Measurements from ENCODE around the gene LENEP.

The LENEP gene

DNA sequence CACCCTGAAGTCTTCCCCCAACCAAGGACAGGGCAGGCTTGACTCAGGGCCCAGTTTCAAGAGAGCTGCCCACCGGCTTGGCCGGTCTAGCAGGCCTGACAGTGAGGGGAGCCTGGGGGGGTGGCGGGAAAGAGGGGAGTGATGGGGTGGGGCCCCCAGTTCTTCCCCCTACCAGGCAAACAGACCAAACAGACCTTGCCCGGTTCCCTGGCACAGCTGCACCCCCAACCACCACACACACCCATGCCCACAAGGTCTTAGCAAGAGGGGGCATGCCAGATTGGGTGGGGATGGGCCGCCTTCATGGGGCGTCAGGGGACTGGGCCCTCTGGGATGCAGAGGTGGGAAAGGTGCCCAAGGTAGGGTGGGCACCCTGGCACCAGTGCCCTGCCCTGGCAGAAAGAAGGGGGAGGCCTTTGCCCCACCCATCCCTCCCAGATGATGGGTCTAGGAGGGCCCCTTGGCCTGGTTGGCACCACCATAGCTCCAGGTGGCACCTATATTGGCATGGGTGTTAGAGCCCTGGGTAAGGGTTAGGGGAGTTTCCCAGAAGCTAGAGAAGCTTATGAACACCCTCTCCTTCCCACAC is 18.1 kb downstream of the LENEP start:
- DNase-seq (ENCODE audit: insufficient read length, low spot score) (no peak), FAIRE-seq (no peak)
- TF ChIP-seq POLR2A (IDR thresholded peaks at IDR 0.05; ENCODE audit: low read depth, low read length) = no peak

DNA sequence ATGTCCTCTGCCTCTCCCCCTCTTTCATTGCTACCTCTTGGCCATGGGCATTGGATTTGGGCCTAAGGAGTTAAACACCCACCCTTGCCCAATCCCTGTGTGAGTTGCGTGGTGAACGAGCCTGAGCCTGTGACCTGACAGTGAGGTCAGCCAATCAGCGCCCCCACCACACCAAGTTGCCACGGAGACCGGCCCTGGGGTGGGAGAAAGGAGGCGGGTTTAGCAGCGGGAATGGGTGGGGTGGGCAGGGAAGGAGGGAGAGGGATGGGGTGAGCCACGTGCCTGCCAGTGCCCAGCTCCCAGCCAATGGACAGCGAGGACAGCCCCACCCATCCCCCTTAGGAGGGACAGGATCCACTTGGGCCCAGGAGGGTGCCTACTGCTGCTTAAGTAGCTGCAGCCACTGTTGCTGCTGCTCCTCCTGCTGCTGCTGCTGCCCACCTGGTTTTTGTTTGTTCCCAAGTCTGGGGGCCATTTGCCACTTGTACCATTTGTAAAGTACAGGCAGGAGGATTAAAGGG is 18.7 kb downstream of the LENEP start:
- TF ChIP-seq POLR2A (IDR thresholded peaks at IDR 0.05; ENCODE audit: low read depth, low read length) = no peak
- FAIRE-seq (peak; percentile 79), DNase-seq (ENCODE audit: insufficient read length, low spot score) (peak; percentile 83)

DNA sequence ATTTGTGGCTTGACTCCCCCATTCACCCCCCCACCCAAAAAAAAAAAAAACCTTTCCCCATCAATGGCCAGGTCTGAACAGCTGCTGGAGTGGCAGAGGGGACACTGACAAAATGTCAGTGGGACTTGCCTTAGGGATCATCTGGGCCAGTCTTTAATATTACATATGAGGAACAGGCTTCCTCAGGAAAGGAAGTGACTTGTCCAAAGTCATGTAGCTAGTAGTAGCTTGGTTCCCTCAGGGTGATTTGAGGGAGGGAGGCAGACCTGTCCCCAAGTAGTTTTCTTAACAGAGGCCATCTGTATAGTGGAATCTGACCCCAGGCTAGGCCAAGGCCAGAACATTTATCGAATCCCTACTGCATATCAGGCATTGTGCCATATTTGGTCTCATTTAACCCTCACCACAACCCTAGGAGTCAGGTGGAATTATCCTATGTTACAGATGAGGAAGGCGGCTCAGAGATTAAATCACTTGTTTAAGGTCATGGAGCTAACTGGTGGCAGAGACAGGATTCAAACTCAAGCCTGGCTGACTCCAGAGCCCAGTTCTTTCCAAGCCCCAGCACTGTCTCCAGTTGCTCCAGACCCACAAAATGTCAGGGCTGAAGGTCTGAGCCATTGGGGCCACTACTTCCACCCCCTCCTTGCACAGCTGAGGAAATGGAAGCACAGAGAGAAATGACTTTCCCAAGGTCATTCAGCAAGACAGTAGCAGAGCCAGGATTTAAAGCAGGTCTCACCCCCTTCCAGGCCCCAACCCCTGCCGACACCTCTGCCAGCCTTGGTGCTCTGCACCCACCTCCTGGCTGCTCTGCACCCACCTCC is 19.6 kb downstream of the LENEP start:
- no peak for TF ChIP-seq POLR2A (IDR thresholded peaks at IDR 0.05; ENCODE audit: low read depth, low read length)
- DNase-seq (ENCODE audit: insufficient read length, low spot score) (no peak), FAIRE-seq (no peak)

DNA sequence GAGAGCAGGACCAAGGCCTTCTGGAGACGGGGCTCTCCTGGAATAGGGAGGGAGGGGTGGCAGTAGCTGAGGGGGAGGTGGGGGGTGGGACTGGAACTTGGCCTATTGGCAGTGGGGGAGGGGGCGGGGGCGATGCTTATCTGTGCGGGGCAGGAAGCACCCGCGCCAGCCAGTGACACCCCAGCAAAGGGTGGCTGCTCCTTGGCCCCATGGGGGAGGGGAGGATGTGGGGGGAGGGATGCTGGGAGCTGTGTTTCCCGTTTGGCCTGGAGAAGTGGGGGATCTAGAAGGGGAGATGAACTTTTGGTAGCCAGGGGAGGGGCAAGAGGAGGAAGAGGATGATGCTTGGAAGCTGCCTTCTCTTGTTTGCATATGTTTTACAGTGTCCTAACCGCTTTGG is 20.2 kb downstream of the LENEP start:
- no peak for DNase-seq (ENCODE audit: insufficient read length, low spot score)
- FAIRE-seq = no peak
- TF ChIP-seq POLR2A (IDR thresholded peaks at IDR 0.05; ENCODE audit: low read depth, low read length) = no peak

DNA sequence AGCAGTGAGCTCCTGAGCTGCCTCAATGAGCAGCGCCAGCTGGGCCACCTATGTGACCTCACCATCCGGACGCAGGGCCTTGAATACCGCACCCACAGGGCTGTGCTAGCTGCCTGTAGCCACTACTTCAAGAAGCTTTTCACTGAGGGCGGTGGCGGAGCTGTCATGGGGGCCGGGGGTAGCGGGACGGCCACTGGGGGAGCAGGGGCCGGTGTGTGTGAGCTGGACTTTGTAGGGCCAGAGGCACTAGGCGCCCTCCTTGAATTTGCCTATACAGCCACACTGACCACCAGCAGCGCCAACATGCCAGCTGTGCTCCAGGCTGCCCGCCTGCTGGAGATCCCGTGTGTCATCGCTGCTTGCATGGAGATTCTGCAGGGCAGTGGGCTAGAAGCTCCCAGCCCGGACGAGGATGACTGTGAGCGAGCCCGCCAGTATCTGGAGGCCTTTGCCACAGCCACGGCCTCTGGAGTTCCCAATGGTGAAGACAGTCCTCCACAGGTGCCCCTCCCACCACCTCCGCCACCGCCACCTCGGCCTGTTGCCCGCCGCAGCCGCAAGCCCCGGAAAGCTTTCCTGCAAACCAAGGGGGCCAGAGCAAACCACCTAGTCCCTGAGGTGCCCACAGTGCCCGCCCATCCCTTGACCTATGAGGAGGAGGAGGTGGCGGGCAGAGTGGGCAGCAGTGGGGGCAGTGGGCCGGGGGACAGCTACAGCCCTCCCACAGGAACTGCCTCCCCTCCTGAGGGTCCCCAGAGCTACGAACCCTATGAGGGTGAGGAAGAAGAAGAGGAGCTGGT is 21.5 kb downstream of the LENEP start:
- no peak for FAIRE-seq
- no peak for DNase-seq (ENCODE audit: insufficient read length, low spot score)
- TF ChIP-seq POLR2A (IDR thresholded peaks at IDR 0.05; ENCODE audit: low read depth, low read length) = no peak

DNA sequence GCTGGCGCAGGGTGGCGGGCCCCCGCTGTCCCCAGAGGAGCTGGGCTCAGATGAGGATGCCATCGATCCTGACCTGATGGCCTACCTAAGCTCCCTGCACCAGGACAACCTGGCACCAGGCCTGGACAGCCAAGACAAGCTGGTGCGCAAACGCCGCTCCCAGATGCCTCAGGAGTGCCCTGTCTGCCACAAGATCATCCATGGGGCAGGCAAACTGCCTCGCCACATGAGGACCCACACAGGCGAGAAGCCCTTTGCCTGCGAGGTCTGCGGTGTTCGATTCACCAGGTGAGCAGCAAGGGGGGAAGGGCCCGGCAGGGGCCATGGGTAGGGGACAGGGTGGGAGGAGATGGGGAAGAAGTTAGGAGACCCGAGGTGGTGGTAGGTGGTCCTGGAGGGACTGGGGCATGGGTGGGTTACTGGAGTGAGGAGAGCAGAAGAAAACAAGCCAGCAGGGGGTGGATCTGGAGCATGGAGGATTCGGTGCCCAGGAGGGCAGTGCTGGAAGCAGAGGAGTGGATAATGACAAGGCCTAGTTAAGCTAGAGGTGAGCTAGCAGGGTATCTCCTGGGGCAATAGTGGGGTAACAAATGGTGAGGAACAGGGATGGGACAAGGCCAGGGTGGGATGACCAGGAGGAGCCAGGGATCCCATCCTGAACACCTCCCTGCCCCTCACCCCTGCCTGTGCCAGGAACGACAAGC is 22.3 kb downstream of the LENEP start:
- DNase-seq (ENCODE audit: insufficient read length, low spot score) (no peak), FAIRE-seq (no peak)
- no peak for TF ChIP-seq POLR2A (IDR thresholded peaks at IDR 0.05; ENCODE audit: low read depth, low read length)

DNA sequence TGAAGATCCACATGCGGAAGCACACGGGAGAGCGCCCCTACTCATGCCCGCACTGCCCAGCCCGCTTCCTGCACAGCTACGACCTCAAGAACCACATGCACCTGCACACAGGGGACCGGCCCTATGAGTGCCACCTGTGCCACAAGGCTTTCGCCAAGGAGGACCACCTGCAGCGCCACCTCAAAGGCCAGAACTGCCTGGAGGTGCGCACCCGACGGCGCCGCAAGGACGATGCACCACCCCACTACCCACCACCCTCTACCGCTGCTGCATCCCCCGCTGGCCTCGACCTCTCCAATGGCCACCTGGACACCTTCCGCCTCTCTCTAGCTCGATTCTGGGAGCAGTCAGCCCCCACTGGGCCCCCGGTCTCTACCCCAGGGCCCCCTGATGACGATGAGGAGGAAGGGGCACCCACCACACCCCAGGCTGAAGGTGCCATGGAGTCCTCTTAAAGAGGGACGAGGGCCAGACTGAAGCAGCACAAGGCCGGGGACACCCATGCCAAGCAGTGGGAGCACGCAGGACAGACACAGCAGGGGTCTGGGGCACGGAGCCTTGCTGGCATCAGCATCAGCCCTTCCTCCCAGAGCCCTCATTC is 22.9 kb downstream of the LENEP start:
- no peak for FAIRE-seq
- TF ChIP-seq POLR2A (IDR thresholded peaks at IDR 0.05; ENCODE audit: low read depth, low read length) = no peak
- DNase-seq (ENCODE audit: insufficient read length, low spot score) = no peak

DNA sequence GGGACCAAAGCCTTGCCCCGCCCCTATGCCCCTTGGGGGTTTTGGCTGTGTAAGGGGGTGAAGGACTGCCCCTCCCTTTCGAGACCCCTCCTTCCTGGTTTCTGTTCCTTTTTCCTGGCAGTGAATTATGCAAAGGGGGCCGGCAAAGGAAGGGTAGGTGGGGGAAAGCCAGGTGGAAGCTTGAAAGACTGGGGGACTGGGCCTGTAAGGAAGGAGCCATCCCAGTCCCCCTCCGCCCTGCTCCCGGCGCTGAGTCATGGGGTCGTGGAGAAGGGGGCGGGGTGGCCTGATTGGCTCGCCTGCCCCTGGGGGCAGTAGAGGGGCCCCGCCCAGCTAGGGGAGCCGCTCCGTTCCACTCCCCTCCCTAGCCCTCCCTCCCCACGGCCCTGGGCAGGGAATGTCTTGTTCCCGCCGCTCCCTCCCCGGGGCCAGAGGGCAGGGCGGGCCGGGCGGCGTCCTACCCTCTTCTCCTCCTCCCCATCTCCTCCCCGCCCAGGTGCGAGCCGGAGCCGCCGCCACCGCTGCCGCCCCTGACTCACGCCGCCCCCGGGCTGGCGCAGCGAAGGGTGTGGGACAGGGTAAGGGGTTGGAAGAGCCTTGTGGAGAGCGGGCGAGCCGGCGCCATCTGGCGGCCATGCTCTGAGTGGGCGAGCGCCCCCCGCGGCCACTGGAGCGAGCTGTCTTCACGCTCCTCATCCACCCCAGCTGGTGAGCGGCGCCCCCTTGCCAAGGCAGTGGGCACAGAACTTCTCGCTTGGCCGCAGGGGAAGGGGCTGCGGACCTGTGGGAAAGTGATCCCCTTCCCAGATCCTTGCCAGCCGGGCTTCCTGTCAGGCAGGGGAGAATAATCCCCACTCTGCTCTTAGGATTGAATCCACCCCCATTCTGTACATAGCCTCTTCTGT is 23.9 kb downstream of the LENEP start:
- FAIRE-seq (no peak), DNase-seq (ENCODE audit: insufficient read length, low spot score) (peak; percentile 90)
- TF ChIP-seq POLR2A (IDR thresholded peaks at IDR 0.05; ENCODE audit: low read depth, low read length) = no peak

DNA sequence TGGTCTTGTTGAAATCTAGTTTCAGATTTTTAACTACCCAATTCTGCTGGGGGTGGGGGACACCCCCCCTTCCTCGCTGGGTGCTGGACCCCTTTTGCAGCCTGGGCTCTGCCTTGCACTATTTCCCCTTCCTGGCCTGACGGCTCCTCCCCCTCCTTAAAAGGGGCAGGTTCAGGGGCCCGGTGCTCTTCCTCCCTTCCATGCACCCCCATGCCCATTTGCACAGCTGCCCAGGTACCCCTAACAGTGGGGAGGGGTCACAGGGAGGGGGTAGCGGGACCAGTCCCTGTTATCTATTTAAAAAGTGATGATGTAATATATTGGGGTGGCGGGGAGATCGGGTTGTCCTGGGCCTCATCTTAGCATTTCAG is 24.5 kb downstream of the LENEP start:
- no peak for DNase-seq (ENCODE audit: insufficient read length, low spot score)
- TF ChIP-seq POLR2A (IDR thresholded peaks at IDR 0.05; ENCODE audit: low read depth, low read length) = no peak
- no peak for FAIRE-seq

DNA sequence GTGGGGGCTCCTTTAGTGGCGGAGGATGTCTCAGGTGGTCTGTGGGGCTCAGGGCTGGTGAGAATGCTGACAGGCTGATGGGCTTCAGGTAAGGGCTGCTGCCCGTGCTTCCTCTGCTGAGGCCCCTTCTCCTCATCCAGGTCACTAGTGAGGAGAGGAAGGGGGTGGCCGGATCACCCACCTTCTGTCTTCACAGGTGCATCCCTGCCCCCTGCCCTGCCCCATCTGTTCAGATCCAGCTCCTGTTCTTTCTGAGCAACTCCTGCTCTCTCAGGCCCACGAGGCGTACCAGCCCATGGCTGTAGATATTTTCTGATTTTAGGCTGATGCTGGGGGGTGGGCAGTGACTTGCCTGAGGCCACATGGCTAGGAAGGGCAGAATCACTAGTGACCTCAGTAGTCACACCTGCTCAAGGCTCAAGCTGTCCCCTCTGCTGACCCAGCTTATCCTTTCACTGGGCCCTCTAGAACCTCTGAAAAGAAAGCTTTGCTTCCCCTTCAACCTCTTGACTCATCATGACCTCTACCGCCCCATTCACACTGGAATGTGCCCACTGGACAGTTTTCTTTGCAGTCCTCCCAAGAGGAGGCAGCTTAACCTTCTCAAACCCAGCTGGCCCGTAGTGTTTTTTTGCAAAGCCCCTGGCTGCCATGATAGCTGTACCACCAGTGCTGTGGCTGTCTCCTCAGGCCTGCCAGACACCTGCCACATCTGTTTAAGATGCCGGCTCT is 25.4 kb downstream of the LENEP start:
- TF ChIP-seq POLR2A (IDR thresholded peaks at IDR 0.05; ENCODE audit: low read depth, low read length) = no peak
- DNase-seq (ENCODE audit: insufficient read length, low spot score) = no peak
- FAIRE-seq = no peak

DNA sequence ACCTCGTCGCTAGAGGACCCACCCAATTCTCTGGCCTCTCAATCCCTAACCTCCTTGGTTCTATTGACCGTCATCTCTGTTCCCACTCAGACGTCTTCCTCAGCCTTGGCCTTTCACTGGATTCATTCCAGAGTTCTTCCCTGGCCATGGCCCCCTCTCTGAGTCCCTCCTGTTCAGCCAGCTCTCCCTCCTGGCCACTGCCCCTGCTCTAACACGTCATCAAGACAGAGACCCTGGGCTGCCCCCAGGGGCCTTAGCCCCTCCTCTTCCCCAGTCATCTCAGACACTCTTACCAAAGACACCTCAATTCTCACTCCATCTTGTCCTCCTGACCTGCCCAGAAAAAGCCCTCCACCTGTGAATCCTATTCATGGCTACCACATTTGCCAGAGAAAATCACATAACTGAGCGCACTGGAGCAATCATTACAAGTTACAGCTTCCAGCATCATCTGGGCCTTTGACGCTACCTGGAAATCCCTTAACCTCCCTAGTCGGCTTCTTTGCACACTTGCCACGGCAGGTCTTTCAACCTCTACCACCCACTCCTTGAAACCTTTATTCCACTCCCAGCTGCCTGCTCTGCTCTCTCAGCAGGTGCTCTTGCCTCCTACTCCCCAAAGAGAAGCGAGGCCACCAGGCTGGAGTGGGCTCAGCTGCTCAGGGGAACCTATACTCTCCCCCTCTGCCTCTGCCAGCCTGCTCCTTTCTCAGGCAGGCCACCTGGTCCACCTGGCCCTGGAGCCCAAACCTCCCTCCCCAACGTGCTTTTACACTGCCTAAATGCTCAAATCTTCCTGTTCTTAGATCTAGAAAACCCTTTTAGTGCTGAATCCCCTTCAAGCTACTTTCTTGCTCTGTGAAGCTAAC is 26.2 kb downstream of the LENEP start:
- TF ChIP-seq POLR2A (IDR thresholded peaks at IDR 0.05; ENCODE audit: low read depth, low read length) = no peak
- no peak for DNase-seq (ENCODE audit: insufficient read length, low spot score)
- FAIRE-seq = no peak
